Ammon's horn (tissue), 1 donor: ENCODE measurements around the gene SLC41A2.
"Not testable (repeated sequence)": the region's sequence is repeated elsewhere in the genome, so short reads cannot be mapped to it uniquely, and the experiment has no call there.

Source experiments
- DNase-seq: peaks from one replicate; pipeline ENCODE4 v3.0.0-alpha.2; 2016; ENCODE audit warnings: low spot score

SLC41A2 gene

DNA sequence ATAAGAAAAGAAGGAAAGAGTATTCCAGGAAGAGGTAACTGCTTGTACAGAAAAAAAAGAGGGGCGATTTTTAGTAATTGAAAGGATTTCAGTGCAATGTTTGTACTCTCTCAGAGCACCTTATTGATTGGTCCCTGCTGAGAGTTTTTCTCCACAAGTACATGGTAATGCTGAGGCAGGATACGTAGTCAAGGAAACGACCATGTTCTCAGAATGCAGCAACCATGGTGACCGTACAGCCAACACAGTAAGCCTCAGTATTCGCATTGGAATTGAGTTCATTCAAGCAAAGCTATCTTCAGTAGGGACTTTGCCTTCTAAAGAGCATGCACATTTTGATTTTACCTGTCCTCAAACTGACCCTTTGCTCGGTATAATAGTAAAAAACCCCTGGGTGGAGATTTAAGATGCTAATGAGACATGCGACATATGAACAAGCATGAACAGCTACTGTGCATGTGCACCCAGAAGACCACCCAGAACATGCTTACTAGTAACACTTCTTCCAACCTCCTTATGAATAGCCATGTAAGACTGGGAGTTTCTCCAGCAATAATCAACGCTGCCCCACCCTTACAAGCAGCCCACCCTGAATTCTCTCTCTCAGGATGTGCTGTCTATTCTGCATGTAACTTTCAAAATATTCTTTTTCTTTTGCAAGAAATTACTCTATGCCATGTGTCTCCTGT, 6.2 kb upstream of the SLC41A2 start:
- DNase-seq, result peak; percentile 70

DNA sequence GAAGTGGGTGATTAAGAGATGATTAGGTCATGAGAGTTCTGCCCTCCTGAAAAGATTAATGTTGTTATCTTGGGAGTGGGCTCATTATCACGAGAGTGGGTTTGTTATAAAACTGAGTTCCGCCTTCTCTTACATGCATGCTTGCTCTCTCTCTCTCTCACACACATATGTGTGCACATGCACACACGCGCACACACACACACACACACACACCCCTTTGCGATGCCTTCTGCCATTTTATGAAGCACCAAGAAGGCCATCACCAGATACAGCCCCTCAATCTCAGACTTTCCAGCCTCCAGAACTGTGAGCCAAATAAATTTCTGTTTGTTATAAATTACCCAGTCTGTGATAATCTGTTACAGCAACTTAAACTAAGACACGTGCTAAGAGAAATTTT, 5.7 kb upstream of the SLC41A2 start:
- no peak for DNase-seq

DNA sequence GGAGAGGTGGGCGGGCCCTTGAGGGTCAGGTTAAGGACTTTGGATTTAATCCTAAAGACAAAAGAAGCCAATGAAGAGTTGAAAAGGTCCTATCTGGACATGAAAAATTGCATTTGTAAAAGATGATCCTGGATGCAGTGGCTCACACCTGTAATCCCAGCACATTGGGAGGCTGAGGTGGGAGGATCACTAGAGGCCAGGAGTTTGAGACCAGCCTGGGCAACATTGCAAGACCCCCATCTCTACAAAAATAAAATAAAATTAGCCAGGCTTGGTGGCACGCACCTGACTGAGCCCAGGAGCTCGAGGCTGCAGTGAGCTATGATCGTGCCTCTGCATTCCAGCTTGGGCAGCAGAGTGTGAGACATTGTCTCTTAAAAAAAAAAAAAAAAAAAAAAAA, 2.4 kb upstream of the SLC41A2 start:
- no peak for DNase-seq

DNA sequence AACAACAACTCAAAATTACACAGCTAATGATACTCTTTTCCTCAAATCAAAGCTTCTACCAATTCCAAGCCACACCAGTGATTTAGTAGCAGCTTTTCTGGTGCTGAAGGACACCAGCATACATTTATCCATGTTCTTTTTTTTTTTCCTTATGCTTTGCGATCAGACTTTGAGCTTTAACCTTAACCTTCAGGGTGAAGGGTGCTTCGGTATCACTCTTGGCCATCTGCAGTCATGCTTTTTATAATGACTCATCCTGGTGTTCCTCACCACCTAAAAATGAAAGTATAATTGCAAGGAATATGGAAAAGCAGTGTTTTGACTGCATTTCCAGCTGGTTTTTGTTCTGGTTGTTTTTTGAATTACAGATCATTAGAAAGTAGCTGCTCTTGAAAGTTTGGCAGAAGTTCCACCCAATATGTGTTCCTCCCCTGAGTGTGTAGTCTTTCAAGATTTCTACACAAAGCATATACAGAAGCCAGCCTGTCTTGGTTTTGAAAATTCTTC, 1.3 kb upstream of the SLC41A2 start:
- no peak for DNase-seq

DNA sequence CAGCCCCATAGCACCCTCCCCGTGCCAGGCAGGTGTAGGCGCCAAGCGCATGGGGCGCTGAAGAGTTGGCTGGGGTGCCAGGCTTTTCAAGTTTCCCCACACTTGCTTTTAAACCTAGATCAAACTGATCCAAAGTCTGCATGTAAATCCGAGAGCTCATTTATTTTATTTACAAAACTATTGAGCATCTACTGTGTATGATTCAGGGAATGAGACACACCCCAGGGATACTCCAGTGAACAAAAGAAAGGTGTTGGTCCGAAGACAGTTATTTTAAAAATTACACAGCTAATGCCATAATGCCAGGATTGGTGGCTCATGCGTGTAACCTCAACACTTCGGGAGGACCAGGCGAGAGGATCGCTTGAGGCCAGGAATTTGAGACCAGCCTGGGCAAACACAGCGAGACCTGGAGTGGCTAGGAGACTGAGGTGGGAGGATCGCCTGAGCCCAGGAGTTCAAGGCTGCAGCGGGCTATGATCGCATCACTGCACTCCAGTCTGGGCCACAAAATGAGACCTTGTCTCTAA, 780 bp upstream of the SLC41A2 start:
- DNase-seq, result no peak

DNA sequence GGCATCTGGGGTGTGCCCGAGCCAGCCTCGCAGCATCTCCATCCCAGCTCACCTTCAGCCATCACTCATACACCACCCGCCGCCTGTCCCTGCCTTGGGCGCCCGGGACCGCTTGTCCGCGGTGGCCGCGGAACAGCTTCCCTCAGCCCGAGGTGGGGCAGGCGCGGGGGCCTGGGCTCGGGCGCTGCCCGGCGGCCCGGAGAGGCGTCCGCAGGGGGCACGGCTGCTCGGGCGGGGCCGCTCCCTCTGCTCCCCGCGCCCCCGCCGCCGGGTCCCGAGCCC, 430 bp downstream of the SLC41A2 start:
- DNase-seq, result peak; percentile 40

DNA sequence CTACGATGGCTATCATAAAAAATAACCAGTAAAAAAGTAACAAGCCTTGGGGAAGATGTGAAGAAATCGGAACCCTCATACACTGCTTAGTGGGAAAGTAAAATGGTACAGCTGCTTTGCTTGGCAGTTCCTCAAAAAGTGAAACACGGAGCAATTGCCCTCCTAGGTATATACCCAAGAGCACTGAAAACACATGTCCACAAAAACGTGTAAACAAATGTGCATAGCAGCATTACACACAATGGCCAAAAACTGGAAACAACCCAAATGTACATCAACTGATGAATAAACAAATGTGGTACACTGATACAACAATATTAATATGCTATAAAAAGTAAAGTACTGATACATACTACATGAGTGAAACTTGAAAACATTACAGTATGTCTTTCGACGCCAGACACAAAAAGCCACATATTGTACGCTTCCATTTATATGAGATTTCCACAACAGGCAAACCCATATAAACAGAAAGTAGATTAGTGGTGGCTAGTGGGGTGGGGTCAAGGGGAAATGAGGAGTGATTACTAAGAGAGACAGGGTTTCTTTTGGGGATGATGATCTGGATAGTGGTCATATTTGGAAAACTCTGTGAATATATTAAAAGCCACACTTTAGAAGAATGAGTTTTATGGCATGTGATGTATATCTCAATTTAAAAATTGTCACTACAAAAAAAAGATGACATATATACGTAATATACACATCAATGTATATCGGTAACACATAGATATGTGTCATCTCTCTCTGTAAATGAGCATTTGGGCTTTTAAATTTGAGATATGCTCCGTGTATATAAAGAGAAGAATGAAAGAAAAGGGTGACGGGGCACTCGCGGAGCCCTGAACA, 996 bp downstream of the SLC41A2 start:
- DNase-seq, result no peak

DNA sequence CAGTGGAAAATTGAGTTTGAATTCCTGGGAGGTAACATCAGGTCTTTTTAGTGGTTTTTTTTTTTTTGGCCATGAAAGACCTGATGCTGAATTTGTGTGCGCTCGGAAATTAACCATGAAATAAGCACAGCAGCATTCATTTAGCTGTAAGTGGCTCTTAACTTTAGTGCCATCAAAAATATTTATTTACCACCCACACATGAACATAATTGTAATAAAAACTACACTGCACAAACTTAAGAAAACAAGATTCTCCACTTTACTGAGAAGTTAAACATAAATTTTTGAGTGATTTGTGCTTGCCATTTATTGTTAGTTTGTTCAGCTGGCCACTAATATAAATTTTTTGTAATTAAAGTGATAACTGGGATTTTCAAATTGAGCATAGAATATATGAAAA, 2.4 kb downstream of the SLC41A2 start:
- no peak for DNase-seq

DNA sequence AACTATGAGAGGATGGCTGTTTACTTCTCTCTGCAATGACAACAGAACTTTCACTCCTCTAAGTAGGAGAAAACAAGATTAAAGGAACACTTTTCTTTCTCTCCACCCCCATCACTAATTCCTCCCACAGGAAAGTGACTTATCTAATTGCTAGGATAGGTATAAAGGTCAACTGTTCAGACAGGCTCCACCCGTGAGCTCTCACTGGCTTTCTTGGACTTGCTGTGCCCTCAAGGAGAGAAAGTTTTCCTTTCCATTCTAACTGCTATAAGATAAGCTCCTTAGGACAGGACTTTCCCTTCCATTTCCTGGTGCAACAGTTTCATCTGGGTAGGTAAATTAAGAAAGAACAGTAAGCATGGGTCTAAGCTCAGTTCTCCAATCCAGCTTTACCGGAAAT, 4.8 kb downstream of the SLC41A2 start:
- no peak for DNase-seq

DNA sequence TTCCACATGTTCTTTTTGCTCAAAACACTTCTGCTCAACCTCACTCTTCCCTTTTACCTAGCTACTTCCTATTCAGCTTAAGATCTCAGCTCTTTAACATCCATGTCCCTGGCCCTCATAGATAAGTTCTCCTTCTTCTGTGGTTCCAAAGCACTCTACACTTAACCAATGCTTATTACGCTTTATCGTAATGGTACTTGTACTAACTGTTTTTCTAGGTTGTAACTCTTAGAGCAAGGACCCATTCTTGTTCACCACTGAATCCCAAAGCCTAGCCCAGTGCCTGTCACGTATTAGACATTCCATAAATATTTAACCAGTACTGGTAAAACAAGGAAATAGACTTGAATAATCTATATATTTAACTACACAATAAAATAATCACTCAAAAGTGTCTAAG, 5.3 kb downstream of the SLC41A2 start:
- DNase-seq, result no peak

DNA sequence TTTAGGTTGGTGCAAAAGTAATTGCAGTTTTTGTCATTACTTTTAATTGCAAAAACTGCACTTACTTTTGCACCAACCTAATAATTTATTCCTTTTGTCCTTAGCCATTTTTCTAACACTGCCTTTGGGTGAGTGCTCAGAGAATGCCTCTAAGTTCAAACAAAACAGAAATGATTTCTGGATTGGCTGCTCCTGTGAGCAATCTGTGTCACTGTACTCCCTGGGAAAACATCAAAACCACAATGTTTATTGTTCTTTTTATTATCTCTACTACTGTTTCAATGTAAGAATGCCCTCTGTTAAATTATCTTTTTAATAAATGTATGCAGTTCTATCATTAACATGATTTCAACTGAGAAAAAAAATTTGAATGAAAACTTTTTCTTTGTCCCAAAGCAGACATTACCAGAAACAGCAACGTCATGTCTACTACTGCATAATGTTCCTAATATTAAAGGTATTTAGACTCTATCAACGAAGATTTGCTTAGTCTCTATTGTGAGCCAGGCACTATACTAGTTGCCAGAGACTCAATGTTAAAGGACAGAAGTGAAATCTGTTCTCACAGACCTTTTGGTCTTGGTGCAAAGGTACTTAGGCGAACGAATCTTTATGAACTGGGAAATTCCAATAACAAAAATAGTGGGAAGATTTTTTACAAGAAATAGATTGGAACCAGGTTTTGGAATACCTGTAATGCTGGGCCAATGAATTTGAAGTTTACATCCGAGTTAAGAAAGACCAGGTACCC, 6.2 kb downstream of the SLC41A2 start:
- no peak for DNase-seq

DNA sequence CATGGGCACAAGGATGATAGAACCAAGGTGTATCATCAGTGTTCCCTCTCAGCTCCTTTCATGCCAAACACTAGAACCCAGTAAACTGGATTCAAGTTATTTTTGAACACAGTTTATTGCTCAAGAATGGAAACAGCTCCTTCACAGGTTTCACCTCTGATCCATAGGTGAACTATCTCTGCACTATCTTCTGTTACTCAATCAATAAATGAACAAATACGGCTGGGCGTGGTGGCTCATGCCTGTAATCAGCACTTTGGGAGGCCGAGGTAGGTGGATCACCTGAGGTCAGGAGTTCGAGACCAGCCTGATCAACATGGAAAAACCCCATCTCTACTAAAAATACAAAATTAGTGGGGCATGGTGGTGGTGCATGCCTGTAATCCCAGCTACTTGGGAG, 9.4 kb downstream of the SLC41A2 start:
- not testable (repeated sequence) for DNase-seq

DNA sequence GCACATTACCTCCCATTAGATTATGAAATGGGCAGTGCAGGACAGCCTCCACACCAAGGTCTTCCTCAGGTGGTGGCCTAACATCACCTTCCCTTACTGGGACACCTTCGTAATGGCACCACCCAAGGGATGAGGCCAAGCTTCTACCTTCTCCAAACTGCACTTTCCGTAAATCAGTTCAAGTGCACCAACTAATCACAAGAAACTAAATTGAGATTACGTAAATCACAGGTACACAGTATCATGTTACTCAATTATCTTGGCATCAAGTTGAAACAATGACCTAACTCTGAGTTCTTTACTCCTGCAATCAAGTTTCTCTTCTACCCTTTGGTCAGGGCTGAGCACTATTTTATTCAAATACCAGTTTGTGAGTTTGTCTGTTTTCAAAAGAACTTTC, 13.8 kb downstream of the SLC41A2 start:
- DNase-seq, result no peak

DNA sequence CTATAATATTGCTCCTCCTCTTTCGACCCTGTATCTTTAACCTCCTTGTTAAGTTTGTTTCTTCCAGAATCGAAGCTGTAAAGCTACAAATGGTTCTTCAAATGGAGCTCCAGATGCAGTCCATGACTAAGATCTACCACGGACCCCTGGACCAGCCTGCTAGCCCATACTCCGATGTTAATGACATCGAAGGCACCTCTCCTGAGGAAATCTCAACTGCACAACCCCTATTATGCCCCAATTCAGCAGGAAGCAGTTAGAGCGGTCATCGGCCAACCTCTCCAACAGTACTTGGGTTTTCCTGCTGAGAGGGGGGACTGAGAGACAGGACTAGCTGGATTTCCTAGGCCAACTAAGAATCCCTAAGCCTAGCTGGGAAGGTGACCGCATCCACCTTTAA, 14.7 kb downstream of the SLC41A2 start:
- DNase-seq, result not testable (repeated sequence)

DNA sequence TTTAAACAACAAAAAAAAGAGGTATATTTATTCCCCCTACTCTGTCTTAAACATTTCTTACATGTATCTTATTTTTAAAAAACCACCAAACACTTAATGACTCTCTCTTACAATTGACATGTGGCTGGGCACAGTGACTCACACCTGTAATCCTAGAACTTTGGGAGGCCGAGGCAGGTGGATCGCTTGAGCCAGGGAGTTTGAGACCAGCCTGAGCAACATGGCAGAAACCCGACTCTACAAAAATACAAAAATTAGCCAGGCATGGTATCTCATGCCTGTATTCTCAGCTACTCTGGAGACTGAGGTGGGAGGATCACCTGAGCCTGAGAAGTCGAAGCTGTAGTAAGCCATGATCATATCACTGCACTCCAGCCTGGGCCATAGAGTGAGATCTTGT, 16.0 kb downstream of the SLC41A2 start:
- DNase-seq, result no peak

DNA sequence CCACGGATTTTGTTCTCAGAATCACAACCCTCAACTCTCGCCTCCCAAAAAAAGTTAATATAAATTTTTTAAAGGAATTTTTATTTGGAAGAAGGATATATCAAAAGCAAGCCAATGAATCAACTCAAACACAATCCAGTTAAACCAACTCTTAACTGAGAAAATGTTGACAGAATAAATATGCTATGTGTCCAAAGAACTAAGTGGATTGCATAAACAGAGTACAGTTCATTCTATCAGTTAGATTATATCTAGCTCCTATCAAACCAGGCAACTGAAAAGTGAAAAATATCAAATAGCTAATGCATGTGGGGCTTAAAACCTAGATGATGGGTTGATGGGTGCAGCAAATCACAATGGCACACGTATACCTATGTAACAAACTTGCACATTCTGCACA, 16.6 kb downstream of the SLC41A2 start:
- no peak for DNase-seq

DNA sequence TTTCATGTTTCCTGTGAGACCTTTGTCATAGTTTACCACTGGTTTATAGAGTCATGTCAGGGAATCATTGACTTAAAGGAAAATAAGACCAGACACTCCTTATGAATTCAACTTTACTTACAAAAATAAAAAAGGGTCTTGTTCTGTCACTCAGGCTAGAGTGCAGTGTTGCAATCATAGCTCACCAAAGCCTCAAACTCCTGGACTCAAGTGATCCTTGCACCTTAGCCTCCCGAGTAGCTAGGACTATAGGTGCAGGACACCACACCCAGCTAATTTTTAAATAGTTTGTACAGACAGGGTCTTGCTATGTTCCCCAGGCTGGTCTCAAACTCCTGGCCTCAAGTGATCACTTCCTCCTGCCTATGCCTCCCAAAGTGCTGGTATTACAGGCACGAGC, 19.0 kb downstream of the SLC41A2 start:
- DNase-seq, result no peak

DNA sequence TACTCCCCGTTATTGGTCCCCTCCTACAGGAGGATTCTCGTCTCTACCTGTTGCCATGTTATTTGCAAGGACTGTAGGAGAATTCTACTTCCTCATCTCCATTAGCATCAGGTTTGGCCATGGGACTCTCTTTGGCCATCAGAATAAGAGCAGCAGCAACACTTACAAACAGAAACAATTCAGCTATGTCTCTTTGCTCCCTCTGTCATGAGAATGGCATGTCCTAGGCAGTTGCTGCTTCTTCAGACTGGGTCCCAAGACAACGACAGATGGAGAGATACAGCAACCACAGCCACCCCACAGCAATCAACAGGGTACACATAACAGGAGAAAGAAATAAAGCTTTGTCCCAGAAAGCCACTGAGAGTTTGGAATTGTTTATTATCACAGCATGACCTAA, 19.7 kb downstream of the SLC41A2 start:
- DNase-seq, result no peak

DNA sequence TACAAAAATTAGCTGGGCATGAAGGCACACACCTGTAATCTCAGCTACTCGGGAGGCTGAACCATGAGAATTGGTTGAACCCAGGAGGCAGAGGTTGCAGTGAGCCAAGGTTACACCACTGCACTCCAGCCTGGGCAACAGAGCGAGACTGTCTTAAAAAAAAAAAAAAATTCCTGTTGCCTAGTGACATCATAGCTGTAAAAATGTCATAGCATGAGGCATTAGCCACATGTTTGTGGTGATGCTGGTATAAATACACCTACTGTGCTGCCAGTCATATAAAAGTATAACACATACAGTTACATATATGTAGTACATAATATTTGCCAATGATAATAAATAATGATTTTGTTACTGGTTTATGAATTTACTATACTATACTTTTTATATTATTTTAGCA, 22.2 kb downstream of the SLC41A2 start:
- no peak for DNase-seq

DNA sequence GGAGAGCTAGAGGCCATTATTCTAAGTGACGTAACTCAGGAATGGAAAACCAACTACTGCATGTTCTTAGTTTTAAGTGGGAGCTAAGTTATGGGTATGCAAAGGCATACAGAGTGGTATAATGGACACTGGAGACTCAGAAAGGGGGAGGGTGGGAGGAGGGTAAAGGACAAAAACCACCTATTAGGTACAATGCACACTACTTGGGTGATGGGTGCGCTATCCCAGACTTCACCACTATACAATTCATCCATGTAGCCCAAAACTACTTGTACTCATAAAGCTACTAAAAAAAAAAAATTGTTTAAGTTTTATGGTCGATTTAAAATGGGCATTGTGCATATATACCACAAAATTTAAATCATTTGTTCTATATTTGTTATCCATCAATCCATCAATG, 24.3 kb downstream of the SLC41A2 start:
- no peak for DNase-seq

DNA sequence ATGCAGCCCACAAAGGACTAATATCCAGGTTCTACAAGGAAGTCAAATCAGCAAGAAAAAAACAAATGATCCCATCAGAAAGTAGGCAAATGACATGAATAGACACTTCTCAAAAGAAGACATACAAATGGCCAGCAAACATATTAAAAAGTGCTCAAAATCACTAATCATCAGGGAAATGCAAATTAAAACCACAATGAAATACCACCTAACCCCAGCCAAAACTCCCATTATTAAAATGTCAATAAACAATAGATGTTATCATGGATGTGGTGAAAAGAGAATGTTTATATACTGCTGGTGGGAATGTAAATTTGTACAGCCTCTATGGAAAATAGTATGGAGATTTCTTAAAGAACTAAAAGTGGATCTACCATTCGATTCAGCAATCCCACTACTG, 25.0 kb downstream of the SLC41A2 start:
- no peak for DNase-seq

DNA sequence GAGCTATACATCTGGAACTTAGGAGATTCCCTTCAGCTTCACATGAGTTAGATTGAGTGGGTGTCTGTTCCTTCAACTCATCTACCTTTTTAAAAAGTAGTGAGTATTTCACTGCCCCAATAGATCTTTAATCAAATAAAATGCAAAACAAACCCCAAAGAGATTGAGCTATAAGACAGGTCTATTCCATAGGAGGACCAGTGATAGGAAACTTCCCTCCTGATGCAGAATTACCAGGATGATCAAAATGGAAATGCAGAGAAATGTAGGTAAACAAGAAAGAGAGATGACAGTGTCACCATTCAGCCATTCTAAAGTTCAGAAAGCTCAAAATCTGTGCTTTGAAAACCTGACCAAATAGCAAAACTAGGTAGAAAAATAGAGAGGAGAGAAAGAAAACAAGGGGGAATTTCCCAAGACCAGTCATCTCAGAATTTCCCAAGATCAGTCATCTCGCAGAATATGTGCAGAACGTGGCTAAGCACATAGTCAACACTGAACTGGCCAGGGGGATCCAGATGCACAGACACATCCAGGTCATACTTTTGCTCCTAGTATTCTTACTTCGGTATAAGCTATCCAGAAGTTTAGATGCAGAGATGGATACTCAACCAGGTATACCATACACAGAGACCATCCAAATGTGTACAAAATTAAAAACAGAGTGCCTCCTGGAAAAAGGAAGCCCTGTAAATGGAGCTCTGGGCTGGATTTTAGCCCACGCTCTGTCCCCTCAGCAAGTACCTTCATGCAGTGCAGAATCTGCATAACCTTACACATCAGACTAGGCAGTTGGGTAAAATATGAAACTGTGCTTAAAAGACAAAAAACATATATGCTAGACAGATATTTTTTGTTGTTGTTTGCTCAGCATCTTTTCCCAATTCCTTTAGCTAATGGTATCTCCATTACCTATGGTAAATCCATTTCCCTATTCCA, 27.4 kb downstream of the SLC41A2 start:
- DNase-seq, result no peak
